GM12878 (cell line): Measurements from ENCODE around the gene ALDOB. TPM values are rescaled to one million over a fixed set of nuclear protein-coding genes. Genes with fewer than 3 reads are reported as not detected.

Experiments used
- ATAC-seq: fragments of 200-7000 bp; cut with Tn5 transposase; 3 replicates; pipeline ENCODE4 v1.9.1; 2020; ENCODE audit warnings: mild to moderate bottlenecking, moderate library complexity
- BruUV-seq: library from RNA; stranded (reverse); fragments of 400-500 nt; replicated peaks from 2 replicates; lab custom pipeline; 2021; lab: Mats Ljungman, UMichigan
- CTCF ChIA-PET: fragments of 300-600 bp; sonication (Branson Sonifier 250); formaldehyde crosslinking; extraction: SDS; loops from one replicate; lab custom pipeline; 2021; ENCODE audit warnings: inconsistent platforms; lab: Yijun Ruan, JAX
- POLR2A ChIA-PET: fragments of 350-600 bp; formaldehyde crosslinking; extraction: SDS; loops from one replicate; lab custom pipeline; 2021; ENCODE audit warnings: inconsistent platforms; lab: Charles Lee
- RAD21 ChIA-PET: fragments of 300-600 bp; sonication (Branson Sonifier 250); formaldehyde crosslinking; loops from one replicate; lab custom pipeline; 2023; ENCODE audit warnings: antibody characterized with exemption; ENCODE audit not compliant: unreplicated experiment; lab: Charles Lee
- SMC1A ChIA-PET: fragments of 300-600 bp; sonication (Branson Sonifier 250); formaldehyde crosslinking; loops from one replicate; lab custom pipeline; 2023; ENCODE audit not compliant: unreplicated experiment, uncharacterized antibody; lab: Charles Lee
- DNase-seq: peaks from one replicate; pipeline ENCODE4 v3.0.0-alpha.2; 2011; ENCODE audit warnings: low read depth, low spot score
- FAIRE-seq: peaks from 3 replicates; lab custom pipeline; 2011; peaks lifted over from hg19 to GRCh38; lab: Jason Lieb, UNC
- H2AFZ ChIP-seq: 2 replicates; pipeline ENCODE4 v1.6.0; 2011; ENCODE audit warnings: low read depth, low read length, control low read depth; ENCODE audit not compliant: control insufficient read depth
- H3K27ac ChIP-seq: 2 replicates; pipeline ENCODE4 v1.5.1; 2011; ENCODE audit warnings: control low read depth; ENCODE audit not compliant: control insufficient read depth, insufficient read depth
- H3K27me3 ChIP-seq, 2 experiments: replicated peaks in 1 of 2; 2 replicates each; pipeline versions ENCODE4 v1.6.0 to v1.6.1; 2011; ENCODE audit warnings: low read length in 1 of 2; ENCODE audit not compliant: control insufficient read depth in 2 of 2, insufficient read depth in 2 of 2
- H3K36me3 ChIP-seq, 2 experiments: 2 replicates each; pipeline ENCODE4 v1.5.1; 2011; ENCODE audit warnings: low read length in 1 of 2; ENCODE audit not compliant: control insufficient read depth in 2 of 2, insufficient read depth in 2 of 2
- H3K4me1 ChIP-seq: 2 replicates; pipeline ENCODE4 v1.6.1; 2011; ENCODE audit warnings: mild to moderate bottlenecking, low read length, moderate library complexity, mixed read lengths; ENCODE audit not compliant: control insufficient read depth, insufficient read depth
- H3K4me2 ChIP-seq: 2 replicates; pipeline ENCODE4 v1.6.0; 2011; ENCODE audit warnings: control low read depth; ENCODE audit not compliant: control insufficient read depth, insufficient read depth
- H3K4me3 ChIP-seq: fragments of 200-600 bp; sonication (generic); 2 replicates; pipeline ENCODE4 v1.5.1; 2016
- H3K79me2 ChIP-seq: 2 replicates; pipeline ENCODE4 v1.6.0; 2011; ENCODE audit warnings: low read length; ENCODE audit not compliant: control insufficient read depth, insufficient read depth
- H3K9ac ChIP-seq: 2 replicates; pipeline ENCODE4 v1.8.0; 2011; ENCODE audit warnings: low read length, control low read depth, mixed read lengths; ENCODE audit not compliant: control insufficient read depth, insufficient read depth
- H3K9me3 ChIP-seq: replicated peaks from 3 replicates; pipeline ENCODE4 v1.5.1; 2011; ENCODE audit warnings: mild to moderate bottlenecking, low read length; ENCODE audit not compliant: control insufficient read depth, insufficient read depth
- H4K20me1 ChIP-seq: 2 replicates; pipeline ENCODE4 v1.6.0; 2011; ENCODE audit not compliant: control insufficient read depth, insufficient read depth
- FOXM1 ChIP-seq: IDR thresholded peaks from 2 replicates; pipeline ENCODE4 v1.6.1; 2012; ENCODE audit warnings: low read depth, mild to moderate bottlenecking, inconsistent platforms, low read length, moderate library complexity
- SMARCA5 ChIP-seq: fragments of 450-650 bp; IDR thresholded peaks from 2 replicates; pipeline ENCODE4 v1.6.1; 2017; ENCODE audit warnings: mild to moderate bottlenecking
- WGBS: methylation state at CpG from one replicate; pipeline ENCODE4 v1.1.6; 2016; ENCODE audit warnings: low lambda C conversion rate; ENCODE audit not compliant: insufficient replicate concordance, insufficient coverage; ENCODE audit errors: missing lambda C conversion rate; 5-methylcytosine and 5-hydroxymethylcytosine counted together
- in situ Hi-C: fragments of 300-500 bp; cut with MboI; formaldehyde crosslinking; loops from 9 replicates; pipeline ENCODE4 v1.14.3; 2018; ENCODE audit warnings: mixed read lengths
- intact Hi-C: fragments of 100-400 bp; cut with micrococcal nuclease; formaldehyde crosslinking; loops from one replicate; pipeline ENCODE4 v1.14.2; 2022; ENCODE audit not compliant: unreplicated experiment
- polyA plus RNA-seq, 11 experiments: library from polyadenylated mRNA; depleted of rRNA in 4 of 11; unstranded in 6 of 11; stranded (reverse) in 5 of 11; fragments of >200 nt; fragmentation: Nextera tagmentation in 4 of 11; fragmentation: Illumina TruSeq in 1 of 11; extraction: Ambion mirVana in 4 of 11; extraction: Trizol in 1 of 11; gene quantifications; 1 replicate in 1 of 11; 2 replicates in 10 of 11; pipeline versions ENCODE4 v1.2.1 to v1.2.3, GENCODE V29; 2011 to 2016; ENCODE audit warnings: inconsistent platforms in 2 of 11, missing spikeins in 2 of 11, low read depth in 1 of 11
- total RNA-seq, 4 experiments: library from RNA; depleted of rRNA in 3 of 4; stranded (reverse); fragments of >200 nt in 3 of 4; fragmentation: Illumina TruSeq in 1 of 4; extraction: Trizol in 1 of 4; gene quantifications; 2 replicates each; pipeline versions ENCODE4 v1.2.1 to v1.2.3, GENCODE V29; 2013 to 2021
- TF ChIP-seq, protein P1 (sequence below): fragments of 450-650 bp; IDR thresholded peaks from 2 replicates; pipeline ENCODE4 v1.6.1; 2016; ENCODE audit warnings: mild to moderate bottlenecking
- TF ChIP-seq, protein P2 (sequence below), 3 experiments: IDR thresholded peaks in 2 of 3; conservative IDR thresholded peaks in 1 of 3; 2 replicates each; pipeline ENCODE4 v1.5.1; 2011; ENCODE audit warnings: low read depth in 3 of 3, low read length in 3 of 3, mild to moderate bottlenecking in 3 of 3, control low read depth in 2 of 3, moderate library complexity in 2 of 3, inconsistent platforms in 1 of 3, mixed read lengths in 1 of 3; ENCODE audit not compliant: control insufficient read depth in 2 of 3, insufficient read depth in 1 of 3; ENCODE audit errors: extremely low read depth in 1 of 3

Gene ALDOB
- total and polyA plus RNA-seq, 10 of the 15 experiments (the other 5 are each of a cell fraction or from before 2014, with no cell fraction given): 0.03 to 0.82 (median 0.04) TPM; not detected in 7

DNA sequence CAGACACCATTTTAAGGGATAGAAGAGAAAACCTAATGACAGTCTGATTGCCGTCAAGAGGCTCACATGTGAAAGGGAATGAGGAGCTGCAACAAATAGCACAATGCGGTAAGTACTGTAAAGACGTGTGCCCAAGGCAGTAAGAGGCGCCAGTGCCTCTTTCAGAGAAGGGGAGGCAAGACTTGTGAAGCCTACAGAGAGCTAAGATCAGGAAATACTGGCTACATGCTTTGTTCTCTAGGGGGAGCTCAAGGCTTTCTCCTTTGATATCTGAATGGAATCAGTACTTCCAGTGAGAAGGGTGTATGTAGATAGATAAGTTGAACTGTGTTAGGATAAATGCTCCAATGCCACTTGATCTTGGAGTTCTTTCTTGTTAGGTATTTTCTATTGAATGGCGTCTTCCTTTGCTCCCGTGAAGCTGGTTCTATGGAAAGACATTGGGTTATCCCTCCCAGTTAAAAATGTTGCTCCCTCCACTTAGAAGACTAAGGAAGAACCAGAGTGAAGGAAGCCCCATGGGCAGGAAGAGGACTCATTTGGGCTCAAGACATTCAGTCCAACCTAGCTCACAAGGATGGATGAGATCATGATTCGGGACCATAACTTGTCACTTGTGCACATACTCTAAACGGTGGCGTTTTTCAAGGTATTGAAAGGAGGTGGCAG lies 23.5 kb upstream of the ALDOB start (continued):
- TF ChIP-seq, protein P1, sequence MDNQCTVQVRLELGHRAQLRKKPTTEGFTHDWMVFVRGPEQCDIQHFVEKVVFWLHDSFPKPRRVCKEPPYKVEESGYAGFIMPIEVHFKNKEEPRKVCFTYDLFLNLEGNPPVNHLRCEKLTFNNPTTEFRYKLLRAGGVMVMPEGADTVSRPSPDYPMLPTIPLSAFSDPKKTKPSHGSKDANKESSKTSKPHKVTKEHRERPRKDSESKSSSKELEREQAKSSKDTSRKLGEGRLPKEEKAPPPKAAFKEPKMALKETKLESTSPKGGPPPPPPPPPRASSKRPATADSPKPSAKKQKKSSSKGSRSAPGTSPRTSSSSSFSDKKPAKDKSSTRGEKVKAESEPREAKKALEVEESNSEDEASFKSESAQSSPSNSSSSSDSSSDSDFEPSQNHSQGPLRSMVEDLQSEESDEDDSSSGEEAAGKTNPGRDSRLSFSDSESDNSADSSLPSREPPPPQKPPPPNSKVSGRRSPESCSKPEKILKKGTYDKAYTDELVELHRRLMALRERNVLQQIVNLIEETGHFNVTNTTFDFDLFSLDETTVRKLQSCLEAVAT: no peak
- TF ChIP-seq, protein P2, sequence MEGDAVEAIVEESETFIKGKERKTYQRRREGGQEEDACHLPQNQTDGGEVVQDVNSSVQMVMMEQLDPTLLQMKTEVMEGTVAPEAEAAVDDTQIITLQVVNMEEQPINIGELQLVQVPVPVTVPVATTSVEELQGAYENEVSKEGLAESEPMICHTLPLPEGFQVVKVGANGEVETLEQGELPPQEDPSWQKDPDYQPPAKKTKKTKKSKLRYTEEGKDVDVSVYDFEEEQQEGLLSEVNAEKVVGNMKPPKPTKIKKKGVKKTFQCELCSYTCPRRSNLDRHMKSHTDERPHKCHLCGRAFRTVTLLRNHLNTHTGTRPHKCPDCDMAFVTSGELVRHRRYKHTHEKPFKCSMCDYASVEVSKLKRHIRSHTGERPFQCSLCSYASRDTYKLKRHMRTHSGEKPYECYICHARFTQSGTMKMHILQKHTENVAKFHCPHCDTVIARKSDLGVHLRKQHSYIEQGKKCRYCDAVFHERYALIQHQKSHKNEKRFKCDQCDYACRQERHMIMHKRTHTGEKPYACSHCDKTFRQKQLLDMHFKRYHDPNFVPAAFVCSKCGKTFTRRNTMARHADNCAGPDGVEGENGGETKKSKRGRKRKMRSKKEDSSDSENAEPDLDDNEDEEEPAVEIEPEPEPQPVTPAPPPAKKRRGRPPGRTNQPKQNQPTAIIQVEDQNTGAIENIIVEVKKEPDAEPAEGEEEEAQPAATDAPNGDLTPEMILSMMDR (IDR thresholded peaks at IDR 0.05 in 2 of 3, conservative IDR thresholded peaks at IDR 0.05 in 1 of 3; ENCODE audit: control insufficient read depth in 2 of 3, extremely low read depth in 1 of 3, insufficient read depth in 1 of 3, low read depth in 3 of 3, low read length in 3 of 3): peak; percentile 66 to 82 (median 73)
- no peak for TF ChIP-seq SMARCA5

DNA sequence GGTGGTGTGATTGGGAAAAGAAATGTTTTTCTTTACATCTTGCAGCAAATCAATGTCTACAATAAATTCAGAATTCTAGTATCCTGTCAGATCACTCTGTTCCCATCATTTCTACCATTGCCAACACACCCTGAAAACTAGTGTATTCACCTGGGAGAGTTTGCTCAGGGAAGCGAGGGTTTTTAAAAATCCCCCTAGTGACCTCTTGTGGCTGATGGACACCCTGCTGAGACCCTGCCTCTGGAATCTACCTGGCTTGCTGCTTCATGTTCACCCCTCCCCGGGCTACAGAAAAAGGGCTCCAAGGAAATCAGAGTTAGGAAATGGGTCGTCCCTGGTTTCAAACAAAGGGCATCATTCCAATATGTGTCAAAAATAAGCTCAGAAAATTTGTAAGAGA lies 21.4 kb upstream of the ALDOB start:
- Histone ChIP-seq H3K4me2 (no peak overlapping the region), H3K4me3 (no peak overlapping the region), H3K79me2 (no peaks in the 10 kb centered on the region), H3K27me3 (no peaks in the 10 kb centered on the region), H4K20me1 (no peaks in the 10 kb centered on the region), H3K36me3 (no peaks in the 10 kb centered on the region), H3K4me1 (no peaks in the 10 kb centered on the region), H3K9me3 (no peaks in the 10 kb centered on the region; the same call in 2 of the 3 replicates), H2AFZ (no peak overlapping the region), H3K9ac (no peak overlapping the region), H3K27ac (no peak overlapping the region)
- ATAC-seq: no peak
- ChIA-PET POLR2A (no interaction called here), SMC1A (interaction anchor here (1.1 kb wide), 1 partner anchor 76 kb away, joined by 3 read pairs; no protein-coding TSS in a partner anchor), RAD21 (no interaction called here), CTCF (interaction anchor here (0.8 to 12.4 kb wide), 4 partner anchors 11 to 338 kb away, joined by 3 to 228 read pairs (median 9); partner anchors contain the start of gene RNF20)
- no peak for FAIRE-seq
- no TSS peak for BruUV-seq
- in situ Hi-C loops: loop anchor here (5.0 kb wide), 1 partner anchor 75 kb away; the partner anchor contains the start of gene RNF20
- intact Hi-C loops: no loop called here
- no peak for DNase-seq
- TF ChIP-seq, protein P2 (IDR thresholded peaks at IDR 0.05 in 2 of 3, conservative IDR thresholded peaks at IDR 0.05 in 1 of 3; ENCODE audit: control insufficient read depth in 2 of 3, extremely low read depth in 1 of 3, insufficient read depth in 1 of 3, low read depth in 3 of 3, low read length in 3 of 3): peak in 2 of 3 experiments; percentile 4 to 14; a peak in 1 of 6 replicates
- no peak for TF ChIP-seq FOXM1
- 28% methylated on average over 3 of the region's 3 CpGs for WGBS
